SJCRH30 (cell line): ENCODE measurements around the gene FRMPD4. TPM values are rescaled to one million over a fixed set of nuclear protein-coding genes. Genes with fewer than 3 reads are reported as not detected.
A peak's percentile ranks its signal among the peaks of the same experiment; 100 is the strongest.

Source experiments
- DNase-seq, 2 experiments: peaks; one replicate each; pipeline ENCODE4 v3.0.0-alpha.2; 2015 to 2020
- H3K27ac ChIP-seq: fragments of 250-450 bp; sonication (Bioruptor Pico); 2 replicates; pipeline ENCODE4 v1.5.1; 2020; ENCODE audit warnings: mild to moderate bottlenecking, moderate library complexity
- H3K27me3 ChIP-seq: fragments of 250-450 bp; sonication (Bioruptor Pico); 2 replicates; pipeline ENCODE4 v1.5.1; 2020; ENCODE audit warnings: mild to moderate bottlenecking, moderate library complexity
- H3K36me3 ChIP-seq: fragments of 250-450 bp; sonication (Bioruptor Pico); 2 replicates; pipeline ENCODE4 v1.5.1; 2020; ENCODE audit warnings: mild to moderate bottlenecking, moderate library complexity
- H3K4me1 ChIP-seq: fragments of 250-450 bp; sonication (Bioruptor Pico); 2 replicates; pipeline ENCODE4 v1.5.1; 2020; ENCODE audit warnings: mild to moderate bottlenecking, moderate library complexity
- H3K4me3 ChIP-seq: fragments of 250-450 bp; sonication (Bioruptor Pico); 2 replicates; pipeline ENCODE4 v1.5.1; 2020; ENCODE audit warnings: mild to moderate bottlenecking, moderate library complexity
- H3K9me3 ChIP-seq: fragments of 250-450 bp; sonication (Bioruptor Pico); replicated peaks from 2 replicates; pipeline ENCODE4 v1.5.1; 2020; ENCODE audit warnings: mild to moderate bottlenecking, moderate library complexity
- total RNA-seq: library from RNA; depleted of rRNA; stranded (reverse); fragments of >200 nt; shearing (Covaris generic); gene quantifications from 2 replicates; pipeline ENCODE4 v1.2.3, GENCODE V29; 2014

The FRMPD4 gene
- total RNA-seq, 1 experiment from 2014 or later, result not detected

GRCh38 chrX:12672367-12673106 is 534.3 kb downstream of the FRMPD4 start:
- no peak for DNase-seq
- no peaks in the 10 kb centered on the region for H3K36me3 ChIP-seq
- H3K4me3 ChIP-seq, result no peak overlapping the region
- no peak overlapping the region for H3K27ac ChIP-seq
- H3K4me1 ChIP-seq, result no peaks in the 10 kb centered on the region
- no peaks in the 10 kb centered on the region for H3K9me3 ChIP-seq
- no peaks in the 10 kb centered on the region for H3K27me3 ChIP-seq

GRCh38 chrX:12673487-12673886 is 535.2 kb downstream of the FRMPD4 start:
- H3K27ac ChIP-seq, result no peak overlapping the region
- no peak for DNase-seq
- no peak overlapping the region for H3K4me3 ChIP-seq
- no peaks in the 10 kb centered on the region for H3K27me3 ChIP-seq
- H3K36me3 ChIP-seq, result no peaks in the 10 kb centered on the region
- no peaks in the 10 kb centered on the region for H3K4me1 ChIP-seq
- no peaks in the 10 kb centered on the region for H3K9me3 ChIP-seq

- DNase-seq, result no peak
- H3K4me3 ChIP-seq, result no peak overlapping the region
- H3K27ac ChIP-seq, result no peak overlapping the region
- H3K36me3 ChIP-seq, result no peaks in the 10 kb centered on the region
- no peaks in the 10 kb centered on the region for H3K4me1 ChIP-seq
- H3K9me3 ChIP-seq, result no peaks in the 10 kb centered on the region
- peaks cover 6% of the 10 kb centered on the region for H3K27me3 ChIP-seq
Observed at GRCh38 chrX:12679522-12679921, 541.2 kb downstream of the FRMPD4 start.

- H3K9me3 ChIP-seq, result no peaks in the 10 kb centered on the region
- no peak for DNase-seq
Observed at GRCh38 chrX:12681047-12681446, 542.8 kb downstream of the FRMPD4 start.

GRCh38 chrX:12685541-12685940 is 547.3 kb downstream of the FRMPD4 start:
- Histone ChIP-seq H3K4me1 (no peaks in the 10 kb centered on the region), H3K36me3 (no peaks in the 10 kb centered on the region), H3K27ac (no peak overlapping the region), H3K4me3 (no peak overlapping the region), H3K27me3 (peaks cover 9% of the 10 kb centered on the region), H3K9me3 (no peaks in the 10 kb centered on the region)
- no peak for DNase-seq

More at GRCh38 chrX:12681047-12681446, 542.8 kb downstream of the FRMPD4 start:
- Histone ChIP-seq H3K27me3 (peaks cover 6% of the 10 kb centered on the region), H3K4me3 (no peak overlapping the region), H3K27ac (no peak overlapping the region), H3K36me3 (no peaks in the 10 kb centered on the region), H3K4me1 (no peaks in the 10 kb centered on the region)

DNA sequence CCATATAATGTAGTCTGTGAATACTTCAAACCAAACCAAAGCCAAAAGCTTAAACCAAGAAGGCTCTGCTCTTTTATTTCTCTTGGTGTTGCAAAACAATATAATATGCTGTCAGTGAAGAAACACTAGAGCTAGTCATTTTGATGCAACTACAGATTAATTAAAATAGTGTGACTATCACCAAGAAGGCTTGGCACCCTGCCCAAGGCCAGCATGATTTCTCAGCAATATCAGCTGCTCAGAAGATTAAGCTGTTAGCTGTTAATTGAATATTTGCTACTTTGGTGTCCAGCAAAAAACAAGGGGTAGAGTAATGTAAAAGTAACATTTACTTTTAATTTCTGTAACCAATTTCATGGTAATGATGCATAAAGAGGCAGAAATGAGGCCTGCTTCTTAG is 548.1 kb downstream of the FRMPD4 start:
- H3K4me1 ChIP-seq, result no peaks in the 10 kb centered on the region
- peaks cover 8% of the 10 kb centered on the region for H3K27me3 ChIP-seq
- no peak overlapping the region for H3K27ac ChIP-seq
- H3K9me3 ChIP-seq, result no peaks in the 10 kb centered on the region
- no peak for DNase-seq
- no peaks in the 10 kb centered on the region for H3K36me3 ChIP-seq
- H3K4me3 ChIP-seq, result no peak overlapping the region

GRCh38 chrX:12690646-12691045 is 552.4 kb downstream of the FRMPD4 start:
- H3K36me3 ChIP-seq, result no peaks in the 10 kb centered on the region
- H3K27ac ChIP-seq, result no peak overlapping the region
- H3K4me1 ChIP-seq, result no peaks in the 10 kb centered on the region
- no peak overlapping the region for H3K4me3 ChIP-seq
- H3K9me3 ChIP-seq, result no peaks in the 10 kb centered on the region
- H3K27me3 ChIP-seq, result peaks cover 3% of the 10 kb centered on the region; the same call in 1 of the 2 replicates
- DNase-seq, result no peak

DNA sequence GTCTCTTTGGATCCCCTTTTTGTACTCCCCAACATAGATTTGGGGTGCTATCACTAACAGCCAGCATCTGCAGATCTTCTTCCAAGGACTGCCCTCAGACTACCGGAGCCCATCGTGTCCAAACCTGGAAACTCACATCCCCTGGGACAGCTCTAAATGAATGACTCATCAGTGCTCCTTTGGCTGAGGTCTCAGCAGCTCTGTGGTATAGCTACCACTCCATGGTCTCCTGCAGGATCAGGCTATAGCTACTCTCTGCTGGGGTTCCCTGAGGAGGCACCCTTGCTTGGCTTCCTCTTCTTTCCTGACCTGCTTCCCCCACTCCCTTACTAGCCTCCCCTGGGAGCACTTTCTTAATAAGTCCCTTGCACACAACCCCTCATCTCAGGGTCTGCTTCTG is 555.5 kb downstream of the FRMPD4 start:
- no peak overlapping the region for H3K4me3 ChIP-seq
- no peaks in the 10 kb centered on the region for H3K36me3 ChIP-seq
- no peaks in the 10 kb centered on the region for H3K4me1 ChIP-seq
- DNase-seq, result peak in 1 of 2 experiments; percentile 8
- H3K27ac ChIP-seq, result no peak overlapping the region
- no peaks in the 10 kb centered on the region for H3K9me3 ChIP-seq
- no peaks in the 10 kb centered on the region for H3K27me3 ChIP-seq

- H3K9me3 ChIP-seq, result no peaks in the 10 kb centered on the region
- DNase-seq, result no peak
- no peaks in the 10 kb centered on the region for H3K4me1 ChIP-seq
- no peak overlapping the region for H3K27ac ChIP-seq
- H3K4me3 ChIP-seq, result no peak overlapping the region
- H3K36me3 ChIP-seq, result no peaks in the 10 kb centered on the region; the same call in 1 of the 2 replicates
- H3K27me3 ChIP-seq, result no peaks in the 10 kb centered on the region
Observed at GRCh38 chrX:12700745-12701144, 562.5 kb downstream of the FRMPD4 start.

GRCh38 chrX:12701628-12702027 is 563.4 kb downstream of the FRMPD4 start:
- H3K4me3 ChIP-seq, result no peak overlapping the region
- no peaks in the 10 kb centered on the region for H3K9me3 ChIP-seq
- H3K27ac ChIP-seq, result no peak overlapping the region
- no peaks in the 10 kb centered on the region; the same call in 1 of the 2 replicates for H3K36me3 ChIP-seq
- DNase-seq, result peak; percentile 55 to 84
- H3K4me1 ChIP-seq, result no peaks in the 10 kb centered on the region
- no peaks in the 10 kb centered on the region for H3K27me3 ChIP-seq

DNA sequence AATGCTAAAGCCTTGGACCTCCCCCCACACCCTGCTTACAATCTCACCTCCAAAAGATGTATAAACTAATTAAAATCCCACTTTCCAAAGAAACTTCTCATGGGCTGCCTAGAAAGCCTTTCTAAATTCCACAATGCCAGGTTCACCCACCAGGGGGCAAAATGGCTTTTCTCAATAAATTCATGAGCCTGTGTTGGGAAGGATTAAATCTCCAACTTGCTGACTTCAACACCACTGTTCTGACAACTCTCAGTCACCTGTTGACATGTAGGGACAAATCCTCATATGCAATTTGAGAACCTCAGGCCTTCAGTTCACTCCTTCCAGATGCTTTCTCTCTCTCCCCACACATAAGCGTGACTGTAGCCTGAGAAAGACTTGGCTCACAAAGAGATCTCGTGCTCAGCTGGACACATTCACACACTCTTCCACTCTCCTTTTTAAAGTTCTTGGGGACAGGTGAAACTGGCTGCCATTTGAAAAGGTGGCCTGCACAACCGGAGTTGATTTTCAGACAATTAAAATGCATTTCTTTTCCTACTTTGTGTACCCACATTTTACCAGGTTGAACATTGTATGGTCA is 564.3 kb downstream of the FRMPD4 start:
- no peaks in the 10 kb centered on the region for H3K4me1 ChIP-seq
- DNase-seq, result peak; percentile 25 to 57
- H3K27me3 ChIP-seq, result no peaks in the 10 kb centered on the region
- H3K4me3 ChIP-seq, result no peak overlapping the region
- no peaks in the 10 kb centered on the region for H3K9me3 ChIP-seq
- no peaks in the 10 kb centered on the region; the same call in 1 of the 2 replicates for H3K36me3 ChIP-seq
- H3K27ac ChIP-seq, result no peak overlapping the region

DNA sequence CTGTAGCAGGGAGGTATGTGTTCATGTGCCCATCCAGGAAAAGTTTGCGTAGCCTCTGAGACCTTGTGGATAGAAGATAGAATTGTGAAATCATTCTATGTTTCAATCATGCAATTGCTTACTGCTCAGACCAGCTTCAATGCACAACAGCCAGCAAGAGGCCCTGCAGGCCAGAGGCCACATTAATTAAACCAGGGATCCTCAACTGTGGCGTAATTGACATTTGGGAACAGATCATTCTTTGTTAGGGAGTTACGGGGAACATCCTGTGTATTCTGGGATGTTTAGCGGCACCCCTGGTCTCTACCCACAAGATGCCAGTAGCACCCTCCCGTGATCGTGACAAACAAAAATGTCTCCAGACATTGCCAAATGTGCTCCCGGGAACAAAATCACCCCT is 566.4 kb downstream of the FRMPD4 start:
- H3K4me1 ChIP-seq, result no peaks in the 10 kb centered on the region
- H3K36me3 ChIP-seq, result no peaks in the 10 kb centered on the region; the same call in 1 of the 2 replicates
- no peaks in the 10 kb centered on the region for H3K9me3 ChIP-seq
- H3K27ac ChIP-seq, result no peak overlapping the region
- no peak for DNase-seq
- H3K4me3 ChIP-seq, result no peak overlapping the region
- no peaks in the 10 kb centered on the region for H3K27me3 ChIP-seq

- DNase-seq, result no peak
- H3K27ac ChIP-seq, result no peak overlapping the region
- no peaks in the 10 kb centered on the region for H3K36me3 ChIP-seq
- H3K4me1 ChIP-seq, result no peaks in the 10 kb centered on the region
- H3K4me3 ChIP-seq, result no peak overlapping the region
- no peaks in the 10 kb centered on the region for H3K9me3 ChIP-seq
- H3K27me3 ChIP-seq, result no peaks in the 10 kb centered on the region
Observed at GRCh38 chrX:12709047-12709446, 570.8 kb downstream of the FRMPD4 start.

DNA sequence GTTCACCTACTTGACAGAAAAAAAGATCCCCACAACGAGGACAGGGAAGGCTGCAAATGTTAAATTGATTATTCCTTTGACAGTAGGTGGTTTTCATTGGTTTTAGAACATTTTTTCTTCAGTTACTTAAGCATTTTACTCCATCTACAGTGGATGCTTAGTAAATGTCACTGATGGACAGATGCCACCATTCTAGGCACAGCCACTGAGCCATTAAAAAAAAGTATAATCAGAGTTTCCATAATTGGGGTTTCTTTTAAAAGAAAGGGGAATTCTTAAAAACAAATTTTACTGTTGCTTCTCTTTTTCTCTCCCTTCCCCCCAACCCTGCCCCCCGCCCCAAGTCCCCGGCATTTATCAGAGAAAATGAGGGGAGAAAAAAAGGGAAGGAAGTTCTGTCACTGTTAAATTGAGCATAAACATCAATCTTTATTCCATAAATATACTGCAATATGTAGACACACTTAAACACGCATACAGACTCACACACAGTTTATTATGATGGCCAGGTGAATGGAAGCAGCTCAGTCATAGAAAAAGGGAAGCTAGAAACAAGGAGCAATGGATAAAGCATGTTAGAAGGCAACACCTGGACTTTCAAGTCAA is 573.3 kb downstream of the FRMPD4 start:
- DNase-seq, result no peak
- H3K4me3 ChIP-seq, result no peak overlapping the region
- no peaks in the 10 kb centered on the region for H3K36me3 ChIP-seq
- H3K4me1 ChIP-seq, result no peaks in the 10 kb centered on the region
- H3K27me3 ChIP-seq, result no peaks in the 10 kb centered on the region
- no peaks in the 10 kb centered on the region for H3K9me3 ChIP-seq
- no peak overlapping the region for H3K27ac ChIP-seq

GRCh38 chrX:12716574-12716973 is 578.3 kb downstream of the FRMPD4 start:
- H3K27me3 ChIP-seq, result no peaks in the 10 kb centered on the region
- H3K4me3 ChIP-seq, result no peak overlapping the region
- H3K4me1 ChIP-seq, result no peaks in the 10 kb centered on the region
- no peak for DNase-seq
- H3K9me3 ChIP-seq, result no peaks in the 10 kb centered on the region
- no peak overlapping the region for H3K27ac ChIP-seq
- H3K36me3 ChIP-seq, result no peaks in the 10 kb centered on the region
